Activated T-cell treated with anti-CD3 and anti-CD28 coated beads, Interleukin-2, amount 50 U/mL, for 4 hours (primary cell): ENCODE measurements around the gene BRF1. TPM values are rescaled to one million over a fixed set of nuclear protein-coding genes. Genes with fewer than 3 reads are reported as not detected.

Source experiments
- ATAC-seq, 2 donors: fragments of 200-7000 bp; cut with Tn5 transposase; one replicate each; pipeline ENCODE4 v1.10.0; 2021
- DNase-seq: peaks from one replicate; pipeline ENCODE4 v3.0.0-alpha.2; 2020
- H3K27me3 Mint-ChIP-seq: one replicate; pipeline ENCODE4 v1.8.0; 2021; ENCODE audit warnings: low read depth, mixed read lengths
- H3K36me3 Mint-ChIP-seq: one replicate; pipeline ENCODE4 v1.8.0; 2022; ENCODE audit warnings: mixed read lengths; ENCODE audit not compliant: insufficient read depth
- H3K4me1 Mint-ChIP-seq: one replicate; pipeline ENCODE4 v1.8.0; 2021; ENCODE audit warnings: low read depth, mixed read lengths
- H3K4me3 Mint-ChIP-seq: one replicate; pipeline ENCODE4 v1.8.0; 2021; ENCODE audit warnings: mild to moderate bottlenecking, moderate library complexity, mixed read lengths
- H3K9me3 Mint-ChIP-seq: one replicate; pipeline ENCODE4 v1.8.0; 2021; ENCODE audit warnings: mixed read lengths
- total RNA-seq, 3 donors: library from RNA; stranded (reverse); gene quantifications; one replicate each; pipeline ENCODE4 v1.2.1, GENCODE V29; 2021

The BRF1 gene
- total RNA-seq, 3 donors from 2014 or later: 33.5 to 36.4 (median 35.4) TPM

DNA sequence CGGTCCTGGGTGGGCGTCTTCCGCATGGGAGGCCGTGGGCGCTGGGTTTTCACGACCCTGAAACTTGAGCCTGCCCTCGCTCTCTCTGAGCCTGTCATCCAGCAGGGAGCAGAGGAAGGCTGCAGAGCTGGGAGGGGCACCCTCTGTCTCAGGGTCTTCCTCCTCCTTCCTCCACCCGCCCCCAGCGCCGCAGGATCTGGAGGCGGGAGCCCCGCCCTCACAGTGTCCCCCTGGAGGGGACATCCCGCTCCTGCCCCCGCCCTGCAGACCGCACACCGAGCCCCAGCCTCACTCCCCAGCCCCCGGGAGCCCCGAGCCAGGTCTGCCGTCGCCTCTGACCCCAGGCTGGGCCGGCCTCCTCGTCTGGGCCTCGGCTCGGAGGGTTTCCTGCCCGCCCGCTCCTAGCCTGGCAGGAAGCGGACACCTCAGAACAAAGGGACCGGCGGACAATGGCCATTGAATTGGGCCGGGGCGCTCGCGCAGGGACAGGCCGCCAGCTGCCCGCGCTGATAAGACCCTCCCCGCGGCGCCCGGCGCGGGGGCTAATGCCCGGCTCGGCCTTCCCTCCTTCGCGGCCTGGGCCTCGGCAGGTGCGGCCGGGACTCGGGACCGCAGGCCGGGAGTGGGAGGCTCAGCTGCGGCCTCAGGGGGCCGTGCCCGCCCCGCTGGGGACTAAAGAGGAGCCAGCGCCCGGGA, 104.4 kb downstream of the BRF1 start:
- Mint-ChIP-seq H3K27me3 (peaks cover 49% of the 10 kb centered on the region), H3K9me3 (no peaks in the 10 kb centered on the region), H3K4me1 (peaks cover 22% of the 10 kb centered on the region), H3K4me3 (no peak overlapping the region), H3K36me3 (no peaks in the 10 kb centered on the region)
- no peak for DNase-seq
- ATAC-seq: no peak

DNA sequence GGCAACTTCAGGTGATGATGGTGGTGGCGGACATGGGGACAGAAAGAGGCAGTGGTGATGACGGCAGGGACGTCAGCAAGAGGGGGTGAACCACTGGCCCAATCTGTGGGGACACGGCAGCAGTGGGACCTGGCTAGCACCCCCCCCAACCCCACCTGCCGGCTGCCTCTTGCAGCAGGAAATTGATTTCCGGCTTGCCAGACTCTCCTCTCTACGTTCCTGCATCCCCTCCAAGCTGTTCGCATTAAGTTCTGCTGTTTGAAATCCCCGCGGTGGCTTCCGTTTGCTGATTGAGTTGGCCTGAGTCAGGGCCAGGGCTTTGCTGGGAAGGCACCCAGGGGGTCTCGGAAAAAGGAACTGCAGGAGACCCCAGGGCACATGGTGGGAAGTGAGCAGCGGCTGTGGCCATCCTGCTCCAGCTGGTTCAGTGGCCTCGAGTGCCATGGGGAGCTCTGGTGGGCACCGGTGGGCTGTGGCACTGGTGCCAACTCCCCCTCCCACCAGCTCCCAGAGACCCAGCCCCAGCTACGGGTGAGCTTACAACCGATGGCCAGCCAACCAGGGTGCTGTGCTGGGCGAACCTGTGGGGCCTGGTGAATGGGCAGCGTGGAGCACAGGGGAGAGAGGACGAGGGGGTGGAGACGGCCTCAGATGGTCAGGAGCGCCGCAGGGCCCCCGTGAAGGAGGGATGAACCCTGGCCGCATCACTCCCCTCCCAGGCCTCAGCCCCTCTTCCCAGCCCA, 105.1 kb downstream of the BRF1 start:
- no peaks in the 10 kb centered on the region for H3K36me3 Mint-ChIP-seq
- DNase-seq (no peak), ATAC-seq (no peak)
- peaks cover 49% of the 10 kb centered on the region for H3K27me3 Mint-ChIP-seq
- H3K9me3 Mint-ChIP-seq: no peaks in the 10 kb centered on the region
- H3K4me1 Mint-ChIP-seq: peaks cover 22% of the 10 kb centered on the region
- no peak overlapping the region for H3K4me3 Mint-ChIP-seq

DNA sequence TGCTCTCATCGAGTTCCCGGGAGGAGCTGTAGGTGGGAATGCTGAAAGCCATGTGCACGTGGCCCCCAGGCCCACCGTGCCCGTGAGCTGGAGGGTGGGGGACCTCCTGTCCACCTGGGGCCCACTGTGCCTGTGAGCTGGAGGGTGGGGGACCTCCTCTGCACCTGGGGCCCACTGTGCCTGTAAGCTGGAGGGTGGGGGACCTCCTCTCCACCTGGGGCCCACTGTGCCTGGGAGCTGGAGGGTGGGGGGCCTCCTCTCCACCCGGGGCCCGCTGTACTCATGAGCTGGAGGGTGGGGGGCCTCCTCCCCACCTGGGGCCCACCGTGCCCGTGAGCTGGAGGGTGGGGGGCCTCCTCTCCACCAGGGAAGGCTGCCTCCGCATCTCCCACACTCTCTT, 105.8 kb downstream of the BRF1 start:
- peaks cover 42% of the 10 kb centered on the region for H3K27me3 Mint-ChIP-seq
- no peak overlapping the region for H3K4me3 Mint-ChIP-seq
- H3K36me3 Mint-ChIP-seq: no peaks in the 10 kb centered on the region
- H3K4me1 Mint-ChIP-seq: peaks cover 22% of the 10 kb centered on the region
- DNase-seq (no peak), ATAC-seq (no peak)
- H3K9me3 Mint-ChIP-seq: no peaks in the 10 kb centered on the region

DNA sequence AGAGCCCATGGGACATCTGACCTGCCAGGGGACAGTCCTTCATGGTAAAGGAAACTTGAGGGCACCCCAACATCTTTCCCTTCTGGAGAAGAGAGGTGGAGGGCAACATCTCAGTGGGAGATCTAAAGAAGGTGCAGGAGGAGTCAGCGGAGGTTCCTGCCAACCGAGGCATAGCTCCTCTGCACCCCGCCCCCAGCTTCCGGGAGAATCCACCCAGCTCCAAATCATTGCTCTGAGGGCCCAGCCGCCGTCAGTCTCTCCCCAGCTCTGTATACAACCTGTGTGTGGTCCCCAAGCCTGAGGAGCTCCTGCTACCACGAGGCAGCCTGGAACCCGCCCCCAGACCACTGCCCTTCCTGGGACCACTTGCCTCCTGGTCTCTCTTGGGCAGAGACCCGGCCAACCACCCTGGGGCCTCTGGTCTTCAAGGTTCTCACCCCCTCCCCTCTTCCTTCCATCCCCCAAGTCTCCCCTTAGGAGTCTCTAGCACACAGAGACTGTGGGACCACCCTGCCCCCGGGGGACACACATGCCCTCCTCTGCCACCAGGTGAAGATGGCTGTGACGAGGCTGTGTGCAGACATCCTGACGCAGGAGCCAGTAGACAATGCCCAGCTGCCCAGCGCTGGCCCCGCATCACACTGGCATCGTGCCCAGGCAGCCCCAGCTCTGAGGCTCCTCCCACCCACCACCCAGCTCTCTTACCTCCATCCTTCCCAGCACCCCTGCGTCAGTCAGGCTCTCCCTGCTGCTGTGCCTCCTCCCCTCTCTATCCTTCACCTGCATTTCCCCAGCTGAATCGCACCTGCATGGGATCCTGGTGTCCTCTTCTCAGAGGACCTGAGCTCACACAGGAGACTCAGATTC, 106.7 kb downstream of the BRF1 start:
- Mint-ChIP-seq H3K4me1 (peaks cover 22% of the 10 kb centered on the region), H3K9me3 (no peaks in the 10 kb centered on the region), H3K27me3 (peaks cover 38% of the 10 kb centered on the region), H3K36me3 (no peaks in the 10 kb centered on the region), H3K4me3 (peak overlapping the region; percentile 48)
- no peak for DNase-seq
- peak; percentile 29 to 41 for ATAC-seq

DNA sequence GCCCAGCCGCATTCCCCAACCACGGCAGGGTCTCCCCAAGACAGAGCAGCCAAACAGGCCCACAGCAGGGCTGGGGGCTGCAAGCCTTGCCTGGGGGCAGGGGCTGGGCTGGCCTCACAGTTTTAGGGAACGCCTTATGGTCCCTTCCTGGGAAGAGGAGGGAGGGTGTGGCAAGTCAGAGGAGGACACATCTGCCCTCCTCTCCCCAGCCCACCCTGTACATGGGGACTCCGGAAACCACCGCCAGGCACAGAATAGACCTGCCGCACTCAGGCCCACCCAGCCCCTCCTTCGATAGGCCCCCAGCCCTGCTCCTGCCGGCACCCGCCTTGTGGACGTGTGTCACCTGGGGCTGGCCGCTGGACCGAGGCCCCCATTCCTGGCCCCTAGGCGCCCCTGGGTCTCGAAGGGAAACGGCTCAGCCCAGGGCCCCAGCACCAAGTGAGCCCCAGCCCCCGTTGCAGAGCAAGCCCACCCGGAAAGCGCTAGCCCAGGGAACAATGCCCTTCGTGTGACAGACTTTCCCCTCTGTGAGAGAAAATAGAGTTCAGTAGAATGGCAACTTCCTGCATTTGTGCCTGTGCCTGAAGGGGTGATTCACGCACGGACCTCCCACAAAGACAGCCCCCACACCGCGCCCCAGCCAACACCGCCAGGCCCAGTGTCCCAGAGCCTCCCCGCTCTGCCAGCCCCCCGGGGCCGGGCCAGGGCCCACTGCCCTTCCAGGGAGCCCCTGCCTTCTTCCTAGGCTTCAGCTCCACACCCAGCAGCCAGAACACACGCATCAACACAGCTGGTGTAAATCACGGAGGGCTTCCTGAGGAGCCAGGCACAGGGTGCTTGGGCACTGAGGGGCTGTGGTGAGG, 107.7 kb downstream of the BRF1 start:
- peak overlapping the region; percentile 33 for H3K4me3 Mint-ChIP-seq
- ATAC-seq (peak; percentile 68 to 71), DNase-seq (no peak)
- H3K9me3 Mint-ChIP-seq: no peaks in the 10 kb centered on the region
- H3K4me1 Mint-ChIP-seq: peaks cover 22% of the 10 kb centered on the region
- peaks cover 34% of the 10 kb centered on the region for H3K27me3 Mint-ChIP-seq
- H3K36me3 Mint-ChIP-seq: no peaks in the 10 kb centered on the region

DNA sequence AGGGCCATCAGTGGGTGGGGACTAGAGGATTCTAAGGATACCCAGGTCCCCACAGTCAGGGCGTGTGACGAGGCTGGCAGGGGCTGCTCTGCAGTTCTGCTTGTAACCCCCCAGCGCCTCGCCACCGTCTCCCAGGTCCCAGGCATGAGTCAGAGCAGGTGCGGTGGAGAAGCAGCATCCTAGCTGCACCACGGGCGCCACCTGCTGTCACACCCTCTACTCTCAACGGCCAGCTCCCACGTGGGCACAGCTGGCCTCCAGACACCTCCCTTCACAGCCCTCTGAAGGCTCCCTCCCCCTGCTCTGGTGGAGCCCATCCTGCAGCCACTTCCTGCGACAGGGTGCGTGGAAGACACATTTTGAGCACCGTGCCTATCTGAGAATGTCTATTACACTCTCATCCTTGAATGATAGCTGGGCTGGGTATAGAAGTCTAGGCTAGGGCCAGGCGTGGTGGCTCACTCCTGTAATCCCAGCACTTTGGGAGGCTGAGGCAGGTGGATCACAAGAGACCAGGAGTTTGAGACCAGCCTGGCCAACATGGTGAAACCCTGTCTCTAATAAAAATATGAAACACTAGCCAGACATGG, 112.8 kb downstream of the BRF1 start:
- no peaks in the 10 kb centered on the region for H3K36me3 Mint-ChIP-seq
- no peak overlapping the region for H3K4me3 Mint-ChIP-seq
- ATAC-seq (no peak), DNase-seq (no peak)
- peaks cover 13% of the 10 kb centered on the region for H3K27me3 Mint-ChIP-seq
- no peaks in the 10 kb centered on the region for H3K9me3 Mint-ChIP-seq
- H3K4me1 Mint-ChIP-seq: no peaks in the 10 kb centered on the region

DNA sequence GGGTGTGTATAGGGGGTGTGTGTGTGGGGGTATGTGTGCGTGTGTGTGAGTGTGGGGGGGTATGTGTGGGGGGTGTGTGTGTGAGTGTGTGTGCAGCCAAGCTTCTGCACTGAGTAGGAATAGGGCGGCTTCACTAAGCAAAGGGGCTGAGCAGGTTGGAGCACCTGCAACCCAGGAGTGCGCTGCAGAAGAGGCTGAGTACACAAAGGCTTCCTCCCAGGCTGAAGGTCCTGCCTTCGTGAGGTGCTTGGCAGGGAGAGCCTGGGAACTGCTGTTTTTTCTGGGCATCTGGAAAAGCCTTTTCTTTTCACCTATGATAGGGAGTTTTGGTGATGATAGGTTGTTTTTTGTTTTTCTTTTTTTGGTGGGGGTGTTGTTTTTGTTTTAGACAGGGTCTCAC, 113.7 kb downstream of the BRF1 start:
- H3K4me1 Mint-ChIP-seq: peaks cover 4% of the 10 kb centered on the region
- ATAC-seq (no peak), DNase-seq (no peak)
- H3K4me3 Mint-ChIP-seq: no peak overlapping the region
- no peaks in the 10 kb centered on the region for H3K36me3 Mint-ChIP-seq
- no peaks in the 10 kb centered on the region for H3K9me3 Mint-ChIP-seq
- H3K27me3 Mint-ChIP-seq: peaks cover 13% of the 10 kb centered on the region

DNA sequence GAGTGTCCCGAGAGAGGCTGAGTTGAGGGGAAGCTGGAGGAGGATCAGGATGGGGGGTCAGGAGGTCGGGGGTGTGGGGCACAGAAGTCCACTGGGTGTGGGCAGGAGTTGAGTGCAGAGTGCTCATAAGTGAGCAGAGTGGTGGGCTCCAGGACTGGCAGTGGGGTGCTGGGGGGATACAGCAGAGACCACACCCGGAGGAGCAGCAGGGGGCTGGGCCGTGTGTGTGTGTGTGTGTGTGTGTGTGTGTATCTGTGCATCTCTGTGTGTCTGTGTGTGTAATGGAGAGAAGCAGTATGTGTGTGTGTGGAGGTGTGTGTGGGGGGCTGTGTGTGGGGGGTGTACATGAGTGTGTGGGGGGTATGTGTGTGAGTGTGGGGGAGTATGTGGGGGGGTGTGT, 114.8 kb downstream of the BRF1 start:
- ATAC-seq: no peak
- no peak for DNase-seq
- Mint-ChIP-seq H3K4me1 (peaks cover 5% of the 10 kb centered on the region), H3K9me3 (no peaks in the 10 kb centered on the region), H3K4me3 (no peak overlapping the region), H3K27me3 (peaks cover 13% of the 10 kb centered on the region), H3K36me3 (no peaks in the 10 kb centered on the region)

DNA sequence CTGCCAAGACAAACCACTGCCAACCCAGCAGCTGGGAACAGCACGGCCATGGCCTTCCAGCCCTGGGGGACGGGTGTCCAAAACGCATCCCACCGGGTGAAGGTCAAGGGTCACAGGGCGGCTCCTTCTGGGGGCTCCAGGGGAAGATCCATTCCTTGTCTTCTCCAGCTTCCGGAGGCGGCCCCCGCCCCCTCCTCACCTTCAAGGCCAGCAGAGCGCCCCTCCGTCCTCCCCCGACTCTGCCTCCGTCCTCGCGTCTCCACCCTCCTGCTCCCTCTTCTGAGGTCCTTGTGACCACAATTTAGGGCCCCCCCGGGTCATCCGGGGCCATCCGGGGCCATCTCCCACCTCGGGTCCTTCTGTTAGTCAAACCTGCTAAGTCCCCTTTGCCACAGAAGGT, 115.8 kb downstream of the BRF1 start:
- no peak overlapping the region for H3K4me3 Mint-ChIP-seq
- H3K4me1 Mint-ChIP-seq: peaks cover 11% of the 10 kb centered on the region
- ATAC-seq (no peak), DNase-seq (no peak)
- H3K27me3 Mint-ChIP-seq: peaks cover 12% of the 10 kb centered on the region
- no peaks in the 10 kb centered on the region for H3K36me3 Mint-ChIP-seq
- H3K9me3 Mint-ChIP-seq: no peaks in the 10 kb centered on the region

DNA sequence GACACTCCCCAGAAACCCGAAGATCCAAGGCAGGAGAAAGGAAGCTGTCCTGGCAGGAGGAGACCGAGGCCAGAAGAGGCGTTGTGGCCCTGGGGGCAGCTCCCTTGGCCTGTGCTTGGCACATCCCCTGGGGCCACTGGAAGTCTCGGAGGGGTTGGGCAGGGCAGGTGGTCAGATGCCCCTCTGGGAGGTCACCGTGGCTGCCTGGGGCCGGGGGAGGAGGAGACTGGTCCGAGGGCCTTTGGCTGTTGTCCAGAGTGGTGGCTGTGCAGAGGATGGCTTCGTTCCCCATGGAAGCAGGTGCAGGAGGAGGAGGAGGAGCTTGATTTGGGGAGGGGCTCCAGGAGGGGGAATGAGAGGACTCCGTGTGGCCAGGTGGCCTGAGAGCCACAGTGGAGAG, 116.3 kb downstream of the BRF1 start:
- no peak for ATAC-seq
- Mint-ChIP-seq H3K4me3 (no peak overlapping the region), H3K9me3 (no peaks in the 10 kb centered on the region), H3K27me3 (peaks cover 9% of the 10 kb centered on the region), H3K36me3 (no peaks in the 10 kb centered on the region), H3K4me1 (peaks cover 13% of the 10 kb centered on the region)
- no peak for DNase-seq

DNA sequence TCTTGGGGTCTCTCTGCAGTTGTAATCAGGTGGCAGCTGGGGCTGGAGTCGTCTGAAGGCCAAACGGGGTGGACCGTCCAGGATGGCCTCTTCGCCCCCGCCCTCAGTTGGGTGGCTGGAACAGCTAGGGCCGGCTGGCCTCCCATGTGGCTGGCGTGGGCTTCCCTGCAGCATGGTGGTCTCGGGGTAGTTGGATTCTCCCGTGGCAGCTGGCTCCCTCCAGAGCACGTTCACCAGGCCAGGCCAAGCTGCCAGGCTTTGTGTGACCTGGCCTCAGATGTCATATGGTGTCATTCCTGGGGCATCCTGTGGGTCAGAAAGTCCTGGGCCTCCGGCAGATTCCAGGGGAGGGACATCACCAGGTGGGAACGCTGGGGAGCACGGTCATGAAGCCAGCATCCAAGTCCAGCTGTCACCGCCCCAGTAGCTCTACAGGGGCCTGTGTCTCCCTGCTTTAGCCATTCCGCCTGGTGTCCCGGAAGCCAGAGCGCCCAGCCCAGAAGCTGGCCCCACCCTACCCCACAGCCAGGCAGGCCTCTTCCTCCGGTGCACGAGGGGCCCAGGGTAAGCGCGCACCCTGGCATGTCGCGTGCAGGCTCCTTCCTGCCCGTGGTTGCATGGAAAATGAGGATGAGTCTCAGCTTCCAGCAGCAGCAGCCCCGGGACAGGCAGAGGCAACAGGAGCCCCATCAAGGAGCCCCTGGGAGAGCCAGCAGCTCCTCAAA, 118.3 kb downstream of the BRF1 start:
- DNase-seq (no peak), ATAC-seq (no peak)
- Mint-ChIP-seq H3K4me3 (peak overlapping the region; percentile 72), H3K36me3 (no peaks in the 10 kb centered on the region), H3K27me3 (no peaks in the 10 kb centered on the region), H3K4me1 (peaks cover 13% of the 10 kb centered on the region), H3K9me3 (no peaks in the 10 kb centered on the region)

DNA sequence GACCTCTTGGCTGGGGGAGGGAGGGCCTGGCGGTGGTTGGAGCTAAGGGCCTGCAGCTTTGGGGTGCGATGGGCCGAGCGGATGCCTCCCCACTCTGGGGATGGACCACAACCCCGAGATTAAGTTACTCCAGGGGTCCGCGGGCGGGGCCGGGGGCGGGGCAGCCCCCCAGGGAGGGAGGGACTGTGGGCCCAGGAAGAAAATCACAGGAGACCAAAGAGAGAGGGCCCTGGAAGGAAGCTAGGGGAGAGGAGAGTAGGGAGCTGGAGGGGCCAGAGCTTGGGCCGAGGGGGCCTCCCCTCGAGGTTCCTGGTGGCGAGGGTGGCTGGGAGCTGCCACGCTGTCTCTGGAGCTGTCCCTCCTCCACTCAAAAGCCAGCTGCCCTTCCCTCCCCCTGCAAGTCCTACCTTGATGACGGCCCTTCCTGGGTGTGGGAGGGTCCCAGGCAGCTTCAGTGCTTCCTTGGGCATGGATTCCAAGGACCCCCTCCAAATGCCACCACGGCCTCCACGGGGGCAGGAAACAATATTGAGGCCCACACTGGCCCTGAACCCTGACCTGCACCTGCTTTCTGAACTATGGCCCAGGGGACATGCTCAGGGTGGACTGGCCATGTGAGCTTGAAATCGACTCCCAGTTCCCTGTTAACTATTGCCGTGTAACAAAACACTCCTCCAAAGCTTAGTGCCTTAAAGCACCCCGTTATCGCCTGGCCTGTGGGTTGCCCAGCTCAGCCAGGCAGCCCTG, 119.1 kb downstream of the BRF1 start:
- Mint-ChIP-seq H3K27me3 (no peaks in the 10 kb centered on the region), H3K9me3 (no peaks in the 10 kb centered on the region), H3K36me3 (no peaks in the 10 kb centered on the region), H3K4me3 (peak overlapping the region; percentile 72), H3K4me1 (peaks cover 15% of the 10 kb centered on the region)
- no peak for ATAC-seq
- DNase-seq: no peak
